Measurements from ENCODE around the gene IGF2R.

DNA sequence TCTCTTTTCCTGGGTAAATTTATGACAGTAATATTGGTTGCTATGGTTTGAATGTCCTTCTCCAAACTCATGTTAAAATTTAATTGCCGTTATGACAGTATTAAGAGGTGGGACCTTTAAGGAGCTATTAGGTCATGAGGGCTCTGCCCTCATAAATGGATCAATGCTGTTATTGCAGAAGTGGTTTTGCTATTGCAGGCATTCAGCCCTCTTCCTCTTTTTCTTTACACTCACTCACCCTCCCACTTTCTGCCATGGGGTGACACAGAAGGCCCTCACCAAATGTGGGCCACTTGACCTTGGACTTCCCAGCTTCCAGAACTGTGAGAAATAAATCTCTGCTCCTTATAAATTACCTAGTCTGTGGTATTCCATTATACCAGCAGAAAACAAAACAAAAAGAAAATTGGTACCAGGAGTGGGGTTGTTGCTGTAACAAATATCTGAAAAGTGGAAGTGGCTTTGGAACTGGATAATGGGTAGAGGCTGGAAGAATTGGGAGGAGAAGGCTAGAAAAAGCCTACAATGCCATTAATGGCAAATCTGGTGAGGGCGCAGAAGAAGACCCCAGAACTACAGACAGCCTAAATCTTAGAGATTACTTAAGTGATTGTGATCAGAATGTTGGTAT lies 24.8 kb upstream of the IGF2R start:
- TF ChIP-seq CTCF (IDR thresholded peaks at IDR 0.05), result no peak
- no peak for TF ChIP-seq POLR2A (IDR thresholded peaks at IDR 0.05)

Data from breast epithelium (tissue), 3 donors.